HCT116 (cell line): Measurements from ENCODE around the gene DGKB.

Source experiments
- CEBPB ChIP-seq: IDR thresholded peaks from 2 replicates; pipeline ENCODE4 v1.6.1; 2012; ENCODE audit warnings: low read depth
- EZH2 ChIP-seq: fragments of 200-600 bp; sonication (generic); IDR thresholded peaks from 2 replicates; pipeline ENCODE4 v1.6.1; 2017; ENCODE audit warnings: antibody characterized with exemption, mixed run types
- EZH2phosphoT487 ChIP-seq: fragments of 200-600 bp; IDR thresholded peaks from 2 replicates; pipeline ENCODE4 v1.6.1; 2018; ENCODE audit warnings: antibody characterized with exemption, borderline replicate concordance
- POLR2A ChIP-seq: IDR thresholded peaks from 2 replicates; pipeline ENCODE4 v1.7.0; 2011; ENCODE audit warnings: borderline replicate concordance; ENCODE audit not compliant: insufficient read depth, insufficient read length; ENCODE audit errors: extremely low read depth
- RAD21 ChIP-seq: IDR thresholded peaks from 2 replicates; pipeline ENCODE4 v1.6.1; 2012; ENCODE audit warnings: low read depth, mild to moderate bottlenecking
- SRF ChIP-seq: IDR thresholded peaks from 2 replicates; pipeline ENCODE4 v1.6.1; 2012; ENCODE audit warnings: low read depth
- ZFX ChIP-seq: fragments of 450-650 bp; IDR thresholded peaks from 2 replicates; pipeline ENCODE4 v1.6.1; 2017
- TF ChIP-seq, protein P1 (sequence below), 3 experiments: fragments of 200-600 bp in 1 of 3; sonication (generic) in 1 of 3; IDR thresholded peaks in 2 of 3; conservative IDR thresholded peaks in 1 of 3; 2 replicates each; pipeline ENCODE4 v1.5.1; 2012 to 2017; ENCODE audit warnings: low read depth in 2 of 3, low read length in 2 of 3, antibody characterized with exemption in 1 of 3, borderline replicate concordance in 1 of 3, control low read depth in 1 of 3, mild to moderate bottlenecking in 1 of 3, mixed read lengths in 1 of 3, mixed run types in 1 of 3, moderate library complexity in 1 of 3; ENCODE audit not compliant: insufficient read depth in 1 of 3
- TF ChIP-seq, protein P2 (sequence below): IDR thresholded peaks from 2 replicates; pipeline ENCODE4 v1.6.1; 2012; ENCODE audit warnings: low read depth
- TF ChIP-seq, protein P3 (sequence below): IDR thresholded peaks from 2 replicates; pipeline ENCODE4 v1.6.1; 2012
- TF ChIP-seq, protein P4 (sequence below): IDR thresholded peaks from 2 replicates; pipeline ENCODE4 v1.6.1; 2011; ENCODE audit warnings: mild to moderate bottlenecking, low read length, moderate library complexity; ENCODE audit not compliant: insufficient replicate concordance; ENCODE audit errors: extremely low read depth

DNA sequence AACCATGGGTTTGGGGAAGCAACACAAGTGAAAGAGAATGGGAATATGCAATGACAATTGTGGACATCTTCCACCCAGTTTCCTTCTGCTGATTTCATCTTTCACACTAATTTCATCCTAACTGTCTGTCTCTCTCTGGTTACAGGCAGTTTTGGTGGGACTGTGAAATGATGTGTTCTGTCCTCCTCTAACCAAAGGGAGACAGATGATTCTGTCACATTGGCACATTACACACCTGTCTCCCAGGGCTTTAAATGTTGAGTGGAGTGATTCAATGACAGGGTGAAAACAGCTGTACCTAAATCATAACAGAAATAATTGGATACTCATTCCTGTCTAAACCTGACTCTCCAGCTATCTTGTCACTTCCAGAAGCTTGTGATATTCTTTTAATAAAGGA is 60.0 kb downstream of the DGKB start:
- TF ChIP-seq EZH2 = no peak
- TF ChIP-seq, protein P1, sequence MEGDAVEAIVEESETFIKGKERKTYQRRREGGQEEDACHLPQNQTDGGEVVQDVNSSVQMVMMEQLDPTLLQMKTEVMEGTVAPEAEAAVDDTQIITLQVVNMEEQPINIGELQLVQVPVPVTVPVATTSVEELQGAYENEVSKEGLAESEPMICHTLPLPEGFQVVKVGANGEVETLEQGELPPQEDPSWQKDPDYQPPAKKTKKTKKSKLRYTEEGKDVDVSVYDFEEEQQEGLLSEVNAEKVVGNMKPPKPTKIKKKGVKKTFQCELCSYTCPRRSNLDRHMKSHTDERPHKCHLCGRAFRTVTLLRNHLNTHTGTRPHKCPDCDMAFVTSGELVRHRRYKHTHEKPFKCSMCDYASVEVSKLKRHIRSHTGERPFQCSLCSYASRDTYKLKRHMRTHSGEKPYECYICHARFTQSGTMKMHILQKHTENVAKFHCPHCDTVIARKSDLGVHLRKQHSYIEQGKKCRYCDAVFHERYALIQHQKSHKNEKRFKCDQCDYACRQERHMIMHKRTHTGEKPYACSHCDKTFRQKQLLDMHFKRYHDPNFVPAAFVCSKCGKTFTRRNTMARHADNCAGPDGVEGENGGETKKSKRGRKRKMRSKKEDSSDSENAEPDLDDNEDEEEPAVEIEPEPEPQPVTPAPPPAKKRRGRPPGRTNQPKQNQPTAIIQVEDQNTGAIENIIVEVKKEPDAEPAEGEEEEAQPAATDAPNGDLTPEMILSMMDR (IDR thresholded peaks at IDR 0.05 in 2 of 3, conservative IDR thresholded peaks at IDR 0.05 in 1 of 3; ENCODE audit: borderline replicate concordance in 1 of 3, insufficient read depth in 1 of 3, low read depth in 2 of 3, low read length in 2 of 3) = no peak
- TF ChIP-seq RAD21 = no peak
- no peak for TF ChIP-seq CEBPB
- no peak for TF ChIP-seq EZH2phosphoT487
- TF ChIP-seq POLR2A = no peak
- TF ChIP-seq, protein P2, sequence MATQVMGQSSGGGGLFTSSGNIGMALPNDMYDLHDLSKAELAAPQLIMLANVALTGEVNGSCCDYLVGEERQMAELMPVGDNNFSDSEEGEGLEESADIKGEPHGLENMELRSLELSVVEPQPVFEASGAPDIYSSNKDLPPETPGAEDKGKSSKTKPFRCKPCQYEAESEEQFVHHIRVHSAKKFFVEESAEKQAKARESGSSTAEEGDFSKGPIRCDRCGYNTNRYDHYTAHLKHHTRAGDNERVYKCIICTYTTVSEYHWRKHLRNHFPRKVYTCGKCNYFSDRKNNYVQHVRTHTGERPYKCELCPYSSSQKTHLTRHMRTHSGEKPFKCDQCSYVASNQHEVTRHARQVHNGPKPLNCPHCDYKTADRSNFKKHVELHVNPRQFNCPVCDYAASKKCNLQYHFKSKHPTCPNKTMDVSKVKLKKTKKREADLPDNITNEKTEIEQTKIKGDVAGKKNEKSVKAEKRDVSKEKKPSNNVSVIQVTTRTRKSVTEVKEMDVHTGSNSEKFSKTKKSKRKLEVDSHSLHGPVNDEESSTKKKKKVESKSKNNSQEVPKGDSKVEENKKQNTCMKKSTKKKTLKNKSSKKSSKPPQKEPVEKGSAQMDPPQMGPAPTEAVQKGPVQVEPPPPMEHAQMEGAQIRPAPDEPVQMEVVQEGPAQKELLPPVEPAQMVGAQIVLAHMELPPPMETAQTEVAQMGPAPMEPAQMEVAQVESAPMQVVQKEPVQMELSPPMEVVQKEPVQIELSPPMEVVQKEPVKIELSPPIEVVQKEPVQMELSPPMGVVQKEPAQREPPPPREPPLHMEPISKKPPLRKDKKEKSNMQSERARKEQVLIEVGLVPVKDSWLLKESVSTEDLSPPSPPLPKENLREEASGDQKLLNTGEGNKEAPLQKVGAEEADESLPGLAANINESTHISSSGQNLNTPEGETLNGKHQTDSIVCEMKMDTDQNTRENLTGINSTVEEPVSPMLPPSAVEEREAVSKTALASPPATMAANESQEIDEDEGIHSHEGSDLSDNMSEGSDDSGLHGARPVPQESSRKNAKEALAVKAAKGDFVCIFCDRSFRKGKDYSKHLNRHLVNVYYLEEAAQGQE = no peak
- TF ChIP-seq, protein P3, sequence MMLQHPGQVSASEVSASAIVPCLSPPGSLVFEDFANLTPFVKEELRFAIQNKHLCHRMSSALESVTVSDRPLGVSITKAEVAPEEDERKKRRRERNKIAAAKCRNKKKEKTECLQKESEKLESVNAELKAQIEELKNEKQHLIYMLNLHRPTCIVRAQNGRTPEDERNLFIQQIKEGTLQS = no peak
- TF ChIP-seq ZFX = no peak
- TF ChIP-seq SRF = no peak
- TF ChIP-seq, protein P4, sequence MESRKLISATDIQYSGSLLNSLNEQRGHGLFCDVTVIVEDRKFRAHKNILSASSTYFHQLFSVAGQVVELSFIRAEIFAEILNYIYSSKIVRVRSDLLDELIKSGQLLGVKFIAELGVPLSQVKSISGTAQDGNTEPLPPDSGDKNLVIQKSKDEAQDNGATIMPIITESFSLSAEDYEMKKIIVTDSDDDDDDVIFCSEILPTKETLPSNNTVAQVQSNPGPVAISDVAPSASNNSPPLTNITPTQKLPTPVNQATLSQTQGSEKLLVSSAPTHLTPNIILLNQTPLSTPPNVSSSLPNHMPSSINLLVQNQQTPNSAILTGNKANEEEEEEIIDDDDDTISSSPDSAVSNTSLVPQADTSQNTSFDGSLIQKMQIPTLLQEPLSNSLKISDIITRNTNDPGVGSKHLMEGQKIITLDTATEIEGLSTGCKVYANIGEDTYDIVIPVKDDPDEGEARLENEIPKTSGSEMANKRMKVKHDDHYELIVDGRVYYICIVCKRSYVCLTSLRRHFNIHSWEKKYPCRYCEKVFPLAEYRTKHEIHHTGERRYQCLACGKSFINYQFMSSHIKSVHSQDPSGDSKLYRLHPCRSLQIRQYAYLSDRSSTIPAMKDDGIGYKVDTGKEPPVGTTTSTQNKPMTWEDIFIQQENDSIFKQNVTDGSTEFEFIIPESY = no peak
